Left ventricle myocardium inferior (tissue), 1 donor: ENCODE measurements around the gene BMP6. TPM values are rescaled to one million over a fixed set of nuclear protein-coding genes. Genes with fewer than 3 reads are reported as not detected.

Experiments used
- DNase-seq: peaks from one replicate; pipeline ENCODE4 v3.0.0-alpha.2; 2020
- H3K27ac ChIP-seq: fragments of 200-600 bp; replicated peaks from 2 replicates; pipeline ENCODE4 v1.8.0; 2021
- H3K27me3 ChIP-seq: fragments of 200-600 bp; 2 replicates; pipeline ENCODE4 v1.8.0; 2021; ENCODE audit warnings: low read depth
- H3K36me3 ChIP-seq: fragments of 200-600 bp; 2 replicates; pipeline ENCODE4 v1.8.0; 2021
- H3K4me1 ChIP-seq: fragments of 200-600 bp; 2 replicates; pipeline ENCODE4 v1.8.0; 2021
- H3K4me3 ChIP-seq: fragments of 200-600 bp; 2 replicates; pipeline ENCODE4 v1.8.0; 2021; ENCODE audit warnings: mild to moderate bottlenecking, moderate library complexity
- H3K9me3 ChIP-seq: fragments of 200-600 bp; replicated peaks from 2 replicates; pipeline ENCODE4 v1.8.0; 2021
- intact Hi-C: fragments of 100-400 bp; cut with micrococcal nuclease; formaldehyde crosslinking; loops from one replicate; pipeline ENCODE4 v1.11.0; 2022
- total RNA-seq: library from RNA; stranded (reverse); fragmentation: NEBNext Ultra II Directional; extraction: Animal tissue kit (Norgen Biotek cat#: 25700); gene quantifications from one replicate; pipeline ENCODE4 v1.2.1, GENCODE V29; 2021
- TF ChIP-seq, protein P1 (sequence below): fragments of 200-600 bp; IDR thresholded peaks from 2 replicates; pipeline ENCODE4 v1.8.0; 2021; ENCODE audit warnings: antibody characterized with exemption, mild to moderate bottlenecking, borderline replicate concordance
- donor health status: DM: no; HTN: yes; CAD: no; lungs with severe emphysema.

The BMP6 gene
- total RNA-seq, 1 donor from 2014 or later, result 5.2 TPM

- H3K4me1 ChIP-seq, result peaks cover 8% of the 10 kb centered on the region
- peaks cover 23% of the 10 kb centered on the region for H3K9me3 ChIP-seq
- peaks cover 32% of the 10 kb centered on the region for H3K27me3 ChIP-seq
- H3K36me3 ChIP-seq, result no peaks in the 10 kb centered on the region
- TF ChIP-seq, protein P1, sequence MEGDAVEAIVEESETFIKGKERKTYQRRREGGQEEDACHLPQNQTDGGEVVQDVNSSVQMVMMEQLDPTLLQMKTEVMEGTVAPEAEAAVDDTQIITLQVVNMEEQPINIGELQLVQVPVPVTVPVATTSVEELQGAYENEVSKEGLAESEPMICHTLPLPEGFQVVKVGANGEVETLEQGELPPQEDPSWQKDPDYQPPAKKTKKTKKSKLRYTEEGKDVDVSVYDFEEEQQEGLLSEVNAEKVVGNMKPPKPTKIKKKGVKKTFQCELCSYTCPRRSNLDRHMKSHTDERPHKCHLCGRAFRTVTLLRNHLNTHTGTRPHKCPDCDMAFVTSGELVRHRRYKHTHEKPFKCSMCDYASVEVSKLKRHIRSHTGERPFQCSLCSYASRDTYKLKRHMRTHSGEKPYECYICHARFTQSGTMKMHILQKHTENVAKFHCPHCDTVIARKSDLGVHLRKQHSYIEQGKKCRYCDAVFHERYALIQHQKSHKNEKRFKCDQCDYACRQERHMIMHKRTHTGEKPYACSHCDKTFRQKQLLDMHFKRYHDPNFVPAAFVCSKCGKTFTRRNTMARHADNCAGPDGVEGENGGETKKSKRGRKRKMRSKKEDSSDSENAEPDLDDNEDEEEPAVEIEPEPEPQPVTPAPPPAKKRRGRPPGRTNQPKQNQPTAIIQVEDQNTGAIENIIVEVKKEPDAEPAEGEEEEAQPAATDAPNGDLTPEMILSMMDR, result no peak
- no peak for DNase-seq
- intact Hi-C loops, result no loop called here
- H3K4me3 ChIP-seq, result no peak overlapping the region
- H3K27ac ChIP-seq, result no peak overlapping the region
These were observed 6.5 kb upstream of the BMP6 start for GRCh38 chr6:7719364-7719850.

- TF ChIP-seq, protein P1, result no peak
- DNase-seq, result no peak
- Histone ChIP-seq H3K27me3 (peaks cover 42% of the 10 kb centered on the region), H3K9me3 (peaks cover 22% of the 10 kb centered on the region), H3K36me3 (no peaks in the 10 kb centered on the region), H3K4me3 (no peak overlapping the region), H3K4me1 (peaks cover 10% of the 10 kb centered on the region), H3K27ac (no peak overlapping the region)
- intact Hi-C loops, result loop anchor here (5.0 kb wide), 2 partner anchors 282 to 337 kb away; no protein-coding TSS in a partner anchor
These were observed 5.6 kb upstream of the BMP6 start for GRCh38 chr6:7720346-7720745.

GRCh38 chr6:7721649-7722048 lies 4.2 kb upstream of the BMP6 start:
- Histone ChIP-seq H3K9me3 (peaks cover 9% of the 10 kb centered on the region), H3K4me3 (no peak overlapping the region), H3K4me1 (peaks cover 23% of the 10 kb centered on the region), H3K27ac (no peak overlapping the region), H3K27me3 (peaks cover 55% of the 10 kb centered on the region), H3K36me3 (no peaks in the 10 kb centered on the region)
- no peak for DNase-seq
- intact Hi-C loops, result loop anchor here (5.0 kb wide), 2 partner anchors 281 to 336 kb away; no protein-coding TSS in a partner anchor
- TF ChIP-seq, protein P1, result peak; percentile 50

DNA sequence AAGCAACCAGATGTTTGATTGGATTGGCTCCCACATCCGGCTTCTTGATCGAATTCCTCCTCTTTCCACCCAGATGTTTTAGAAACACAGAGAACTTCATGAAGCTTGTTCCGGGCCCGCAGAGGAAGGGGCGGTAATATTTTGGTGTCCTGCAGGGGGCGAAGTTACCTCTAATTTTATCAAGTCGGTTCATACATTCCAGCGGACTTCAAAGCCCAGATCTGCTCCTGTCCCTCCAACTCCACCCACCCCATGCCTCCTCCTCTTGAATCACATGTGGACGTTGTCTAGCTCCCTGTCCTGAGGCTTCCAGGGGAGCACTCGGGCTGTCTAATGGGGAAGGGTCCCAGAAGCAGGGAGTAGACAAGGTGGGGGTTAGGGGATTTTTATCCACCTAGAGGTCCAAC lies 2.9 kb upstream of the BMP6 start:
- peak; percentile 82 for DNase-seq
- Histone ChIP-seq H3K36me3 (no peaks in the 10 kb centered on the region), H3K4me1 (peaks cover 35% of the 10 kb centered on the region), H3K27ac (no peak overlapping the region), H3K27me3 (peaks cover 62% of the 10 kb centered on the region), H3K4me3 (no peak overlapping the region), H3K9me3 (no peaks in the 10 kb centered on the region)
- TF ChIP-seq, protein P1, result peak; percentile 75
- intact Hi-C loops, result loop anchor here (5.0 kb wide), 2 partner anchors 279 to 334 kb away; no protein-coding TSS in a partner anchor

GRCh38 chr6:7723554-7723953 lies 2.3 kb upstream of the BMP6 start:
- no peak overlapping the region for H3K27ac ChIP-seq
- peaks cover 62% of the 10 kb centered on the region for H3K27me3 ChIP-seq
- intact Hi-C loops, result loop anchor here (5.0 kb wide), 2 partner anchors 279 to 334 kb away; no protein-coding TSS in a partner anchor

More at GRCh38 chr6:7723554-7723953, 2.3 kb upstream of the BMP6 start:
- no peak for DNase-seq
- TF ChIP-seq, protein P1, result no peak
- Histone ChIP-seq H3K4me1 (peaks cover 40% of the 10 kb centered on the region), H3K9me3 (no peaks in the 10 kb centered on the region), H3K36me3 (no peaks in the 10 kb centered on the region), H3K4me3 (no peak overlapping the region)
